GM12874 (cell line): ENCODE results near the gene STXBP4.

Experiments used
- CTCF ChIP-seq: IDR thresholded peaks from 2 replicates; pipeline ENCODE4 v1.5.1; 2011; ENCODE audit warnings: low read depth, mild to moderate bottlenecking, control low read depth, low read length, moderate library complexity; ENCODE audit not compliant: insufficient read depth

The STXBP4 gene

GRCh38 chr17:55212880-55213279, 244.3 kb downstream of the STXBP4 start:
- TF ChIP-seq CTCF, result no peak

GRCh38 chr17:55215711-55216110, 247.1 kb downstream of the STXBP4 start:
- no peak for TF ChIP-seq CTCF

GRCh38 chr17:55216888-55217287, 248.3 kb downstream of the STXBP4 start:
- no peak for TF ChIP-seq CTCF

- TF ChIP-seq CTCF, result no peak
These were observed 250.9 kb downstream of the STXBP4 start for GRCh38 chr17:55219459-55219858.

GRCh38 chr17:55219934-55220333, 251.4 kb downstream of the STXBP4 start:
- no peak for TF ChIP-seq CTCF
